ENCODE data around the gene OBSCN. TPM values are rescaled to one million over a fixed set of nuclear protein-coding genes. Genes with fewer than 3 reads are reported as not detected.
A peak's percentile ranks its signal among the peaks of the same experiment; 100 is the strongest.

OBSCN gene
- total RNA-seq, 4 donors from 2014 or later = 15.0 to 46.6 (median 34.4) TPM

- Histone ChIP-seq H3K4me1 (no peaks in the 10 kb centered on the region), H3K4me3 (no peak overlapping the region), H3K9me3 (no peaks in the 10 kb centered on the region), H3K36me3 (no peaks in the 10 kb centered on the region), H3K27ac (no peak overlapping the region), H3K27me3 (no peaks in the 10 kb centered on the region)
- peak in 1 of 2 donors; percentile 77 for DNase-seq (ENCODE audit: low spot score in 2 of 2)
- TF ChIP-seq POLR2A (IDR thresholded peaks at IDR 0.05) = no peak
- TF ChIP-seq EP300 (IDR thresholded peaks at IDR 0.05) = no peak
- TF ChIP-seq POLR2AphosphoS5 (IDR thresholded peaks at IDR 0.05) = no peak
- TF ChIP-seq CTCF (IDR thresholded peaks at IDR 0.05) = no peak
- 75% methylated on average over 2 of the region's 23 CpGs for WGBS
Observed at GRCh38 chr1:228366062-228366865, 158.4 kb downstream of the OBSCN start.

- TF ChIP-seq POLR2AphosphoS5 (IDR thresholded peaks at IDR 0.05) = no peak
- no peak for TF ChIP-seq EP300 (IDR thresholded peaks at IDR 0.05)
- TF ChIP-seq CTCF (IDR thresholded peaks at IDR 0.05) = no peak
- TF ChIP-seq POLR2A (IDR thresholded peaks at IDR 0.05) = no peak
- Histone ChIP-seq H3K4me1 (no peaks in the 10 kb centered on the region), H3K9me3 (no peaks in the 10 kb centered on the region), H3K27me3 (no peaks in the 10 kb centered on the region), H3K4me3 (no peak overlapping the region), H3K27ac (no peak overlapping the region), H3K36me3 (no peaks in the 10 kb centered on the region)
- peak in 1 of 2 donors; percentile 78 for DNase-seq (ENCODE audit: low spot score in 2 of 2)
- 54% methylated on average over 3 of the region's 24 CpGs for WGBS
Observed at GRCh38 chr1:228366866-228367741, 159.3 kb downstream of the OBSCN start.

- DNase-seq (ENCODE audit: low spot score in 2 of 2) = peak in 1 of 2 donors; percentile 78
- WGBS = 86% methylated on average over 6 of the region's 25 CpGs
- Histone ChIP-seq H3K27me3 (no peaks in the 10 kb centered on the region), H3K9me3 (no peaks in the 10 kb centered on the region), H3K36me3 (no peaks in the 10 kb centered on the region), H3K27ac (no peak overlapping the region), H3K4me1 (no peaks in the 10 kb centered on the region), H3K4me3 (no peak overlapping the region)
- TF ChIP-seq POLR2A (IDR thresholded peaks at IDR 0.05) = no peak
- no peak for TF ChIP-seq POLR2AphosphoS5 (IDR thresholded peaks at IDR 0.05)
- TF ChIP-seq EP300 (IDR thresholded peaks at IDR 0.05) = no peak
- TF ChIP-seq CTCF (IDR thresholded peaks at IDR 0.05) = no peak
Observed at GRCh38 chr1:228367798-228368791, 160.3 kb downstream of the OBSCN start.

GRCh38 chr1:228368801-228369607 lies 161.2 kb downstream of the OBSCN start:
- H3K4me1 ChIP-seq = no peaks in the 10 kb centered on the region
- H3K4me3 ChIP-seq = no peak overlapping the region
- H3K36me3 ChIP-seq = no peaks in the 10 kb centered on the region
- no peak overlapping the region for H3K27ac ChIP-seq
- TF ChIP-seq POLR2AphosphoS5 (IDR thresholded peaks at IDR 0.05) (no peak), CTCF (IDR thresholded peaks at IDR 0.05) (no peak), POLR2A (IDR thresholded peaks at IDR 0.05) (no peak), EP300 (IDR thresholded peaks at IDR 0.05) (no peak)
- H3K9me3 ChIP-seq = no peaks in the 10 kb centered on the region
- 78% methylated on average over 10 of the region's 15 CpGs for WGBS
- peak; percentile 57 to 74 for DNase-seq (ENCODE audit: low spot score in 2 of 2)
- no peaks in the 10 kb centered on the region for H3K27me3 ChIP-seq

Measured in suprapubic skin (tissue), 4 donors.